Measurements from ENCODE around the gene ENG. TPM values are rescaled to one million over a fixed set of nuclear protein-coding genes. Genes with fewer than 3 reads are reported as not detected.
A peak's percentile ranks its signal among the peaks of the same experiment; 100 is the strongest.
"Not testable (repeated sequence)": the region's sequence is repeated elsewhere in the genome, so short reads cannot be mapped to it uniquely, and the experiment has no call there.

The ENG gene
- total RNA-seq, 1 donor from 2014 or later, result 130 TPM

DNA sequence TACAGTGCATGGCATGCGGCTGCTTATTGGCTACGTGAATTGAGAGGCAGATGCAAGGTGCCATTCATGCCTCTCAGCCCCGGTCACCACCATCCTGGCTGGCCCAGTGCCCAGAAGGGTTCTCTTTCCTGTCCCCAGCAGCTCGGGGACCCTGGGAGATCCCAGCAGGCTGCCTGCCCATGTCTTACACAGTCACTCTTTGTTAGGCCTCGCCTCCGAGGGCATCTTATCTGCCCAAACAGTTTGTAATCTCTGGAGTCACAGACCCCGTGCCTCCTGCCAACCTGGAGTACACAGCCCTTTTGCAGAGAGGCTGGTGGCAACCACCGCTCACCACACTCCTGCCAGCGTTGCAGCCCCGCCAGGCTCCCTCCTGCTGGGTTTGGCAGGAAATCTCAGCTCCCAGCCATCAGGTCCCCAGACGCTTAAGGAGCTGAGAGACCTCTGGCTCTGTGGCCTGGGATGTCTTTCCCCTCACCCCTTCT lies 30.0 kb upstream of the ENG start:
- TF ChIP-seq POLR2AphosphoS5 (IDR thresholded peaks at IDR 0.05; ENCODE audit: insufficient read depth in 1 of 2, low read depth in 1 of 2) (no peak), POLR2A (IDR thresholded peaks at IDR 0.05) (no peak)
- TF ChIP-seq, protein P1, sequence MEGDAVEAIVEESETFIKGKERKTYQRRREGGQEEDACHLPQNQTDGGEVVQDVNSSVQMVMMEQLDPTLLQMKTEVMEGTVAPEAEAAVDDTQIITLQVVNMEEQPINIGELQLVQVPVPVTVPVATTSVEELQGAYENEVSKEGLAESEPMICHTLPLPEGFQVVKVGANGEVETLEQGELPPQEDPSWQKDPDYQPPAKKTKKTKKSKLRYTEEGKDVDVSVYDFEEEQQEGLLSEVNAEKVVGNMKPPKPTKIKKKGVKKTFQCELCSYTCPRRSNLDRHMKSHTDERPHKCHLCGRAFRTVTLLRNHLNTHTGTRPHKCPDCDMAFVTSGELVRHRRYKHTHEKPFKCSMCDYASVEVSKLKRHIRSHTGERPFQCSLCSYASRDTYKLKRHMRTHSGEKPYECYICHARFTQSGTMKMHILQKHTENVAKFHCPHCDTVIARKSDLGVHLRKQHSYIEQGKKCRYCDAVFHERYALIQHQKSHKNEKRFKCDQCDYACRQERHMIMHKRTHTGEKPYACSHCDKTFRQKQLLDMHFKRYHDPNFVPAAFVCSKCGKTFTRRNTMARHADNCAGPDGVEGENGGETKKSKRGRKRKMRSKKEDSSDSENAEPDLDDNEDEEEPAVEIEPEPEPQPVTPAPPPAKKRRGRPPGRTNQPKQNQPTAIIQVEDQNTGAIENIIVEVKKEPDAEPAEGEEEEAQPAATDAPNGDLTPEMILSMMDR (IDR thresholded peaks at IDR 0.05), result no peak
- no peaks in the 10 kb centered on the region for H3K9me3 ChIP-seq
- H3K4me1 ChIP-seq, result no peaks in the 10 kb centered on the region
- H3K27me3 ChIP-seq, result no peaks in the 10 kb centered on the region
- no peak for DNase-seq (ENCODE audit: extremely low spot score in 2 of 2)
- H3K4me3 ChIP-seq, result no peak overlapping the region
- peaks cover 0 to 43% of the 10 kb centered on the region in 2 donors for H3K36me3 ChIP-seq
- intact Hi-C loops (cut with DNase I), result no loop called here
- H3K27ac ChIP-seq, result no peak overlapping the region

GRCh38 chr9:127883959-127884358 lies 29.5 kb upstream of the ENG start:
- no peak for DNase-seq (ENCODE audit: extremely low spot score in 2 of 2)

GRCh38 chr9:127881715-127882114 lies 27.3 kb upstream of the ENG start:
- H3K27ac ChIP-seq; H3K27me3 ChIP-seq; DNase-seq (ENCODE audit: extremely low spot score in 2 of 2); H3K9me3 ChIP-seq; intact Hi-C loops (cut with DNase I); H3K4me3 ChIP-seq: not testable (repeated sequence)
- Histone ChIP-seq H3K36me3 (peaks cover 0 to 19% of the 10 kb centered on the region in 2 donors), H3K4me1 (peaks cover 20% of the 10 kb centered on the region)

More at GRCh38 chr9:127883959-127884358, 29.5 kb upstream of the ENG start:
- intact Hi-C loops (cut with DNase I), result no loop called here
- Histone ChIP-seq H3K4me1 (no peaks in the 10 kb centered on the region), H3K27me3 (no peaks in the 10 kb centered on the region), H3K27ac (no peak overlapping the region), H3K36me3 (peaks cover 0 to 41% of the 10 kb centered on the region in 2 donors), H3K9me3 (no peaks in the 10 kb centered on the region), H3K4me3 (no peak overlapping the region)
- TF ChIP-seq, protein P1 (IDR thresholded peaks at IDR 0.05), result no peak
- no peak for TF ChIP-seq POLR2AphosphoS5 (IDR thresholded peaks at IDR 0.05; ENCODE audit: insufficient read depth in 1 of 2, low read depth in 1 of 2)
- TF ChIP-seq POLR2A (IDR thresholded peaks at IDR 0.05), result no peak

DNA sequence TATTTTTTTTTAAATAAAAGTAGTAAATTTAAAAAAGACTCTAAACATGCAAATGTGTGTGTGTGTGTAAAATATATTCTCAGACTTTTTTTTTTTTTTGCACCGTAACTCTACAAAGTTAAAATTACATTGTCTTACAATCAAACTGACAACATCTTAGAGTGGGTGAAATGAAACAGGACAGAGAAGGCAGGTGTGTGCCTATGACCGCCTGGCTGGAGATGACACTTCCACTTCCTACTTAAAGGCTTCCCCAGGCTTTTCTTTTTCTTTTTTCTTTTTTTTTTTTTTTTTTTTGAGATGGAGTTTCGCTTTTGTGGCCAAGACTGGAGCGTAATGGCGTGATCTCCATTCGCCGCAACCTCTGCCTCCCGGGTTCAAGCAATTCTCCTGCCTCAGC lies 25.7 kb upstream of the ENG start:
- Histone ChIP-seq H3K36me3 (peaks cover 0 to 3% of the 10 kb centered on the region in 2 donors), H3K4me1 (peaks cover 36% of the 10 kb centered on the region), H3K4me3 (no peak overlapping the region), H3K27me3 (no peaks in the 10 kb centered on the region), H3K27ac (no peak overlapping the region), H3K9me3 (no peaks in the 10 kb centered on the region)
- TF ChIP-seq, protein P1 (IDR thresholded peaks at IDR 0.05), result no peak
- TF ChIP-seq POLR2A (IDR thresholded peaks at IDR 0.05) (no peak), POLR2AphosphoS5 (IDR thresholded peaks at IDR 0.05; ENCODE audit: insufficient read depth in 1 of 2, low read depth in 1 of 2) (no peak)
- no peak for DNase-seq (ENCODE audit: extremely low spot score in 2 of 2)
- intact Hi-C loops (cut with DNase I), result no loop called here

DNA sequence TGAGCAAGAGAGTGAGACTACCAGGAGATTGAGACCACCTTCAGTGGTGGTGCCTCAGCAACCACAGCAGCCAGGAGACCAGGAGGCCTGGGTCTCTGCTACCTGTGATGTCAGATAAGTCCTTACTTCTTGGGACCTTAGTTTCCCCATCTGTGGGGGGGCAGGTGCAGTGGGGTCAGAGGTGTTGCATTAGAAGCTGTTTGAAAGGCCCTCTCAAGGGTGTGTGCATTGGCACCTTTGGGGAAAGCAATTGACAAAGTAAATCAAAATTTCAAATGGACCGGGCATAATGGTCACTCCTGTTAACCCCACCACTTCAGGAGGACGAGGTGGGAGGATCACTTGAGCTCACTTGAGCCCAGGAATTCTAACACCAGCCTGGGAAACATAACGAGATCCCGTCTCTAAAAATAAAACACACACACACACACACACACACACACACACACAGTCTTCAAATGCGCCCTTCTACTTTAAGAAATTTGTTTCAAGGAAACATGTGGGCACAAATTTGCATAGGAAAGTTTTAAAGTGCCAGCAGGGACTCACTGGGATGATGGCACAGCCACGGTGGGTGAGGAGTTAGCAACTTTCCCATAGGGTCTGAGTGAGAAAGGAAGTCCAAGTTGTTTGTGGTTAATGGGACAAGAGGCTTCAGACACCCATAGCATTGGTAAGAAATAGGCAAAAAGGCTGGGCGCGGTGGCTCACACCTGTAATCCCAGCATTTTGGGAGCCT lies 24.4 kb upstream of the ENG start:
- intact Hi-C loops (cut with DNase I), result no loop called here
- no peaks in the 10 kb centered on the region for H3K36me3 ChIP-seq
- peaks cover 49% of the 10 kb centered on the region for H3K4me1 ChIP-seq
- H3K4me3 ChIP-seq, result no peak overlapping the region
- no peaks in the 10 kb centered on the region for H3K9me3 ChIP-seq
- H3K27ac ChIP-seq, result peak overlapping the region; percentile 89
- no peaks in the 10 kb centered on the region for H3K27me3 ChIP-seq
- no peak for DNase-seq (ENCODE audit: extremely low spot score in 2 of 2)
- no peak for TF ChIP-seq POLR2AphosphoS5 (IDR thresholded peaks at IDR 0.05; ENCODE audit: insufficient read depth in 1 of 2, low read depth in 1 of 2)
- TF ChIP-seq, protein P1 (IDR thresholded peaks at IDR 0.05), result no peak
- no peak for TF ChIP-seq POLR2A (IDR thresholded peaks at IDR 0.05)
